GM23338 (cell line): ENCODE measurements around the gene LMF1. TPM values are rescaled to one million over a fixed set of nuclear protein-coding genes. Genes with fewer than 3 reads are reported as not detected.

Experiments
- ATAC-seq: fragments of 200-7000 bp; cut with Tn5 transposase; 3 replicates; pipeline ENCODE4 v1.9.1; 2020
- DNase-seq: peaks from one replicate; pipeline ENCODE4 v3.0.0-alpha.2; 2015; ENCODE audit warnings: low spot score
- H2AFZ ChIP-seq: fragments of 200-600 bp; sonication (generic); 2 replicates; pipeline ENCODE4 v1.8.0; 2016; ENCODE audit warnings: antibody characterized with exemption, mild to moderate bottlenecking, moderate library complexity
- H3F3A ChIP-seq: fragments of 200-600 bp; sonication (generic); replicated peaks from 2 replicates; pipeline ENCODE4 v1.8.0; 2017; ENCODE audit warnings: antibody characterized with exemption, mixed run types, low read depth
- H3K27ac ChIP-seq: fragments of 200-600 bp; sonication (generic); 2 replicates; pipeline ENCODE4 v1.6.1; 2016; ENCODE audit warnings: low read depth
- H3K27me3 ChIP-seq: fragments of 200-600 bp; sonication (generic); 2 replicates; pipeline ENCODE4 v1.8.0; 2016; ENCODE audit warnings: mild to moderate bottlenecking, mixed run types, moderate library complexity; ENCODE audit not compliant: insufficient read depth
- H3K36me3 ChIP-seq: fragments of 200-600 bp; sonication (generic); 2 replicates; pipeline ENCODE4 v1.8.0; 2016; ENCODE audit warnings: mild to moderate bottlenecking; ENCODE audit not compliant: insufficient read depth
- H3K4me1 ChIP-seq: fragments of 200-600 bp; sonication (generic); 2 replicates; pipeline ENCODE4 v1.8.0; 2016; ENCODE audit warnings: mild to moderate bottlenecking, moderate library complexity; ENCODE audit not compliant: insufficient read depth
- H3K4me2 ChIP-seq: fragments of 200-600 bp; sonication (generic); 2 replicates; pipeline ENCODE4 v1.7.1; 2017; ENCODE audit warnings: mixed run types
- H3K4me3 ChIP-seq: fragments of 200-600 bp; sonication (generic); 2 replicates; pipeline ENCODE4 v1.6.1; 2016; ENCODE audit warnings: mixed run types
- H3K79me2 ChIP-seq: fragments of 200-600 bp; sonication (generic); replicated peaks from 2 replicates; pipeline ENCODE4 v1.8.0; 2017; ENCODE audit warnings: mild to moderate bottlenecking; ENCODE audit not compliant: insufficient read depth
- H3K9me2 ChIP-seq: fragments of 200-600 bp; sonication (generic); 2 replicates; pipeline ENCODE4 v1.8.0; 2017; ENCODE audit not compliant: insufficient read depth
- H4K20me1 ChIP-seq: fragments of 200-600 bp; sonication (generic); replicated peaks from 2 replicates; pipeline ENCODE4 v1.8.0; 2017; ENCODE audit warnings: mild to moderate bottlenecking; ENCODE audit not compliant: insufficient read depth
- H3K27ac Mint-ChIP-seq: 2 replicates; pipeline ENCODE4 v1.8.0; 2020; ENCODE audit warnings: inconsistent platforms, mild to moderate bottlenecking, moderate library complexity, mixed read lengths
- H3K27me3 Mint-ChIP-seq: 3 replicates; pipeline ENCODE4 v1.8.0; 2022; ENCODE audit warnings: low read depth, mild to moderate bottlenecking, moderate library complexity, mixed read lengths, inconsistent platforms; ENCODE audit not compliant: insufficient read depth, poor library complexity
- H3K36me3 Mint-ChIP-seq: 3 replicates; pipeline ENCODE4 v1.8.0; 2021; ENCODE audit warnings: low read depth, mild to moderate bottlenecking, inconsistent platforms, moderate library complexity, mixed read lengths
- H3K4me1 Mint-ChIP-seq: 3 replicates; pipeline ENCODE4 v1.8.0; 2020; ENCODE audit warnings: mild to moderate bottlenecking, inconsistent platforms, mixed read lengths
- H3K4me3 Mint-ChIP-seq: 3 replicates; pipeline ENCODE4 v1.8.0; 2021; ENCODE audit warnings: moderate library complexity, mild to moderate bottlenecking, inconsistent platforms, mixed read lengths
- H3K9me3 Mint-ChIP-seq: 3 replicates; pipeline ENCODE4 v1.8.0; 2020; ENCODE audit warnings: moderate library complexity, mild to moderate bottlenecking, inconsistent platforms, mixed read lengths
- CREB1 ChIP-seq: fragments of 250-450 bp; sonication (Bioruptor Pico); IDR thresholded peaks from 2 replicates; pipeline ENCODE4 v1.5.0; 2020; ENCODE audit warnings: low read depth, mild to moderate bottlenecking, moderate library complexity
- EZH2phosphoT487 ChIP-seq: fragments of 200-600 bp; sonication (generic); IDR thresholded peaks from one replicate; pipeline ENCODE4 v1.8.1; 2018; ENCODE audit warnings: antibody characterized with exemption; ENCODE audit not compliant: unreplicated experiment
- JUNB ChIP-seq: IDR thresholded peaks from one replicate; pipeline ENCODE4 v1.6.1; 2016; ENCODE audit warnings: antibody characterized with exemption; ENCODE audit not compliant: unreplicated experiment
- POLR2AphosphoS5 ChIP-seq: IDR thresholded peaks from 2 replicates; pipeline ENCODE4 v1.6.1; 2016; ENCODE audit warnings: antibody characterized with exemption, low read depth
- REST ChIP-seq: IDR thresholded peaks from one replicate; pipeline ENCODE4 v1.6.1; 2018; ENCODE audit warnings: antibody characterized with exemption; ENCODE audit not compliant: unreplicated experiment
- STAT1 ChIP-seq: IDR thresholded peaks from one replicate; pipeline ENCODE4 v1.6.1; 2016; ENCODE audit warnings: antibody characterized with exemption; ENCODE audit not compliant: unreplicated experiment
- ZNF114 ChIP-seq: fragments of 250-450 bp; sonication (Bioruptor Pico); IDR thresholded peaks from 2 replicates; pipeline ENCODE4 v1.5.0; 2020; ENCODE audit warnings: mild to moderate bottlenecking, moderate library complexity
- ZNF331 ChIP-seq: fragments of 250-450 bp; sonication (Bioruptor Pico); IDR thresholded peaks from 2 replicates; pipeline ENCODE4 v1.5.0; 2020; ENCODE audit warnings: low read depth, mild to moderate bottlenecking, moderate library complexity
- ZNF462 ChIP-seq: fragments of 250-450 bp; sonication (Bioruptor Pico); IDR thresholded peaks from 2 replicates; pipeline ENCODE4 v1.5.0; 2020; ENCODE audit warnings: mild to moderate bottlenecking, moderate library complexity
- polyA plus RNA-seq: library from polyadenylated mRNA; unstranded; fragments of >200 nt; fragmentation: Nextera tagmentation; extraction: Ambion mirVana; gene quantifications from 2 replicates; pipeline ENCODE4 v1.2.1, GENCODE V29; 2016
- total RNA-seq: library from RNA; depleted of rRNA; stranded (reverse); fragments of >200 nt; shearing (Covaris generic); gene quantifications from 2 replicates; pipeline ENCODE4 v1.2.3, GENCODE V29; 2014
- TF ChIP-seq, protein P1 (sequence below), 2 experiments: fragments of 200-600 bp in 1 of 2; sonication (generic) in 1 of 2; conservative IDR thresholded peaks; 2 replicates each; pipeline versions ENCODE4 v1.5.1 to v1.6.1; 2016 to 2017; ENCODE audit warnings: antibody characterized with exemption in 2 of 2, low read depth in 2 of 2, mild to moderate bottlenecking in 2 of 2, moderate library complexity in 1 of 2
- TF ChIP-seq, protein P2 (sequence below): IDR thresholded peaks from 2 replicates; pipeline ENCODE4 v1.6.1; 2016; ENCODE audit warnings: antibody characterized with exemption

Gene LMF1
- total and polyA plus RNA-seq, 2 experiments from 2014 or later, result 4.2 to 10.1 TPM

GRCh38 chr16:842711-843560 is 127.8 kb downstream of the LMF1 start (continued):
- TF ChIP-seq EZH2phosphoT487, result no peak
- TF ChIP-seq, protein P1, sequence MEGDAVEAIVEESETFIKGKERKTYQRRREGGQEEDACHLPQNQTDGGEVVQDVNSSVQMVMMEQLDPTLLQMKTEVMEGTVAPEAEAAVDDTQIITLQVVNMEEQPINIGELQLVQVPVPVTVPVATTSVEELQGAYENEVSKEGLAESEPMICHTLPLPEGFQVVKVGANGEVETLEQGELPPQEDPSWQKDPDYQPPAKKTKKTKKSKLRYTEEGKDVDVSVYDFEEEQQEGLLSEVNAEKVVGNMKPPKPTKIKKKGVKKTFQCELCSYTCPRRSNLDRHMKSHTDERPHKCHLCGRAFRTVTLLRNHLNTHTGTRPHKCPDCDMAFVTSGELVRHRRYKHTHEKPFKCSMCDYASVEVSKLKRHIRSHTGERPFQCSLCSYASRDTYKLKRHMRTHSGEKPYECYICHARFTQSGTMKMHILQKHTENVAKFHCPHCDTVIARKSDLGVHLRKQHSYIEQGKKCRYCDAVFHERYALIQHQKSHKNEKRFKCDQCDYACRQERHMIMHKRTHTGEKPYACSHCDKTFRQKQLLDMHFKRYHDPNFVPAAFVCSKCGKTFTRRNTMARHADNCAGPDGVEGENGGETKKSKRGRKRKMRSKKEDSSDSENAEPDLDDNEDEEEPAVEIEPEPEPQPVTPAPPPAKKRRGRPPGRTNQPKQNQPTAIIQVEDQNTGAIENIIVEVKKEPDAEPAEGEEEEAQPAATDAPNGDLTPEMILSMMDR (conservative IDR thresholded peaks at IDR 0.05; ENCODE audit: low read depth in 2 of 2), result no peak
- TF ChIP-seq POLR2AphosphoS5, result no peak
- TF ChIP-seq ZNF114 (CRISPR knock-in tag), result no peak

DNA sequence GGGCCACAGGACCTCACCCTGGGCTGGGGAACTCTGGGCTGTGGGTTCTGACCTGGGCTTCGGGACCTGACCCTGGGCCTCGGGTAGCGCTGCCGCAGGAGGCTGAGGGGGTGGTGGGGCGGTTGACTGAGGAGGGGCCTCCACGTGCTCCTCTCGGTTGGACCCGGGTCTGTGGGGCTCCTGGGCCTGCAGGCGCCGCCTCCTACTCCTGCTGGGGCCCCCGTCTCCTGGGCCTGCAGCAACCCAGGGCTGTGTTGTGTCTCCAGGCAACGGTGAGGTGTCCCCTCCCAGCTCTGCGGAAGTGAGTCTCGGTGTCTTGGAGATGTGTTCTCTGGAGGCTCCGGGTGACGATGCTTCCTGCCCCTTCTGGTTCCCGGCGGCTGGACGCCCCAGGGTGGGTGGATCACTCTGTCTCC is 128.7 kb downstream of the LMF1 start:
- Histone ChIP-seq H3K27ac (no peak overlapping the region), H3K27me3 (no peaks in the 10 kb centered on the region), H3K9me2 (no peaks in the 10 kb centered on the region), H2AFZ (no peak overlapping the region), H3K4me1 (no peaks in the 10 kb centered on the region), H3K79me2 (no peaks in the 10 kb centered on the region), H3K4me3 (no peak overlapping the region), H3K36me3 (no peaks in the 10 kb centered on the region), H4K20me1 (no peaks in the 10 kb centered on the region), H3F3A (peaks cover 4% of the 10 kb centered on the region; the same call in 1 of the 2 replicates), H3K4me2 (no peak overlapping the region)
- peaks cover 4% of the 10 kb centered on the region for H3K4me1 Mint-ChIP-seq
- H3K4me3 Mint-ChIP-seq, result no peak overlapping the region
- no peaks in the 10 kb centered on the region for H3K36me3 Mint-ChIP-seq
- DNase-seq (no peak), ATAC-seq (peak; percentile 37)
- TF ChIP-seq JUNB, result no peak
- TF ChIP-seq ZNF462, result no peak
- TF ChIP-seq, protein P2, sequence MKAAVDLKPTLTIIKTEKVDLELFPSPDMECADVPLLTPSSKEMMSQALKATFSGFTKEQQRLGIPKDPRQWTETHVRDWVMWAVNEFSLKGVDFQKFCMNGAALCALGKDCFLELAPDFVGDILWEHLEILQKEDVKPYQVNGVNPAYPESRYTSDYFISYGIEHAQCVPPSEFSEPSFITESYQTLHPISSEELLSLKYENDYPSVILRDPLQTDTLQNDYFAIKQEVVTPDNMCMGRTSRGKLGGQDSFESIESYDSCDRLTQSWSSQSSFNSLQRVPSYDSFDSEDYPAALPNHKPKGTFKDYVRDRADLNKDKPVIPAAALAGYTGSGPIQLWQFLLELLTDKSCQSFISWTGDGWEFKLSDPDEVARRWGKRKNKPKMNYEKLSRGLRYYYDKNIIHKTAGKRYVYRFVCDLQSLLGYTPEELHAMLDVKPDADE, result no peak
- no peak for TF ChIP-seq CREB1 (CRISPR knock-in tag)
- no peak for TF ChIP-seq ZNF114 (CRISPR knock-in tag)
- no peak for TF ChIP-seq REST
- TF ChIP-seq EZH2phosphoT487, result no peak
- no peak for TF ChIP-seq POLR2AphosphoS5
- TF ChIP-seq STAT1, result no peak
- TF ChIP-seq ZNF331 (CRISPR knock-in tag), result no peak
- peaks cover 13% of the 10 kb centered on the region for H3K9me3 Mint-ChIP-seq
- H3K27ac Mint-ChIP-seq, result no peak overlapping the region
- H3K27me3 Mint-ChIP-seq, result peaks cover 4% of the 10 kb centered on the region
